Stimulated activated CD4-positive, alpha-beta T cell treated with anti-CD3 and anti-CD28 coated beads, Interleukin-1b, Interleukin-23, amount 100 ng/mL, for 48 hours (primary cell): Measurements from ENCODE around the gene TTC39C.

Source experiments
- DNase-seq: peaks from one replicate; pipeline ENCODE4 v3.0.0-alpha.2; 2020

TTC39C gene

DNA sequence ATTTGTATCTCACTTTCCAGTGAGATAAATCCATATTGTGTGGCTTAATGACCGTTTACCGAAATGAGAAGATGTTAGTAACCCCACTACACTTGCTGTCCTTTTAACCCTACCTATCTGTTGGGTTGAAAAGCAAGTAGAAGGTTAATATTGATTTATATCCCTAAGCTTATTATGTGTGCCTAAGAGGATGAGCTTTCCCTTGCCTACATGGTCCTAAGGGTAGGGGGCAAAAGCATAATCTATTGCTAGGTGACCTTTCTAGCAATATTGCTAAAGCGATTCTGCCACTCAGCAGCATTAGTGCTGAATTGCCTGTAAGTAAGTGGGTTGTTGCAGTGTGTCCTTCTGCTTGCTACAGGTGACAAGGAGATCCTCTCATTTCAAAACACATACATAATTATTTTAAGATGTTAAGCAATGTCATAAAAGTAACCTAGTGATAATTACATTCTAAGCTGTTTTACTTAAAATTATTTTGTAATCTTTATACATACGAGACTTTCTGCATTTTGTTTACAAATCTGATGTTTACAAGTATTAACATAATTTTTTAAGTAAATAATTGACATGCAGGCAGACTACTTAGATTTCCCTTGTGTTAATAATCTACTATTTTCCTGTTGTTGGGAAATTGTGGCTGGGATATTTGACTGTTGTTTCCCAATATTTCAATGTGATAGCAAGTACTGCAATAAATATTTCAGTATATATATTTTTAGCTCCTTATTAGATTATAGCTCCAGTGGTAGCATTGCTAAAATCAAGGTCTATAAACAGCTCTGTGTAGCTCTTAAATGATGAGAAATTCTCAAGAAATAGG, 75.2 kb downstream of the TTC39C start:
- DNase-seq: no peak

DNA sequence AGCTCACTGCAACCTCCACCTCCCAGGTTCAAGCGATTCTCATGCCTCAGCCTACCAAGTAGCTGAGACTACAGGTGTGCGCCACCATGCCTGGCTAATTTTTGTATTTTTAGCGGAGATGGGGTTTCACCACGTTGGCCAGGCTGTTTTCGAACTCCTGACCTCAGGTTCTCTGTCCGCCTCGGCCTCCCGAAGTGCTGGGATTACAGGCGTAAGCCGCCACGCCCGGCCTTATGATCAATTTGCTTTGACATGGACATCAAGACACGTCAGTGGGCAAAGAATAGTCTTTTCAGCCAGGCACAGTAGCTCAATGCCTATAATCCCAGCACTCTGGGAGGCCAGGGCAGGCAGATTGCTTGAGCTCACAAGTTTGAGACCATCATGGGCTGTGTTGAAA, 76.3 kb downstream of the TTC39C start:
- no peak for DNase-seq

DNA sequence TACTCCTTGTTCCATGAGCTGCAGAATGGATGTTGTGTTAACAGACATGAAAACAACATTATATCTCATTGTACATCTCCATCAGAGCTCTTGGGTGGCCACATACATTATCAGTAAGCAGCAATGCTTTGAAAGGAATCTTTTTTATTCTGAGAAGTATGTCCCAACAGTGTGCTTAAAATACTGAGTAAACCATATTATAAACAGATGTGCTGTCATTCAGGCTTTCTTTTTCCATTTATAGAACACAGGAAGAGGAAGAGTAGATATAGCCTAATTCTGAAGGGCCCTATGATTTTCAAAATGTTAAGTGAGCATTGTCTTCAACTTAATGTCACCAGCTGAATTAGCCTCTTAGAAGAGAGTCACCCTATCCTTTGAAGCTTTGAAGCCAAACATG, 80.0 kb downstream of the TTC39C start:
- no peak for DNase-seq

DNA sequence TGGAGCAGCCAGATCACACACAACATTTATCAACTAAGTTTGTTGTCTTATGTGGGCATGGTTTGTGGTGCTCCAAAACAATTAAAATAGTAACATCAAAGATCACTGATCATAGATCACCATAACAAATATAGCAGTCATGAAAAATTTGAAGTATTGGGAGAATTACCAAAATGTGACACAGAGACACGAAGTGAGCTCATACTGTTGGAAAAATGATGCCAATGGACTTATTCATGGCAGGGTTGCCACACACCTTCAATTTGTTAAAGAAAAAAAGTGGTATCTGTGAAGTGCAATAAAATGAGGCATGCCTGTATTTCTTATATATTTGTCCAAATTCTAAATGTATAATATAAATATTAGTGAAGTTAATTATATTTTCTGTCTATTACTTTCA, 81.4 kb downstream of the TTC39C start:
- no peak for DNase-seq

DNA sequence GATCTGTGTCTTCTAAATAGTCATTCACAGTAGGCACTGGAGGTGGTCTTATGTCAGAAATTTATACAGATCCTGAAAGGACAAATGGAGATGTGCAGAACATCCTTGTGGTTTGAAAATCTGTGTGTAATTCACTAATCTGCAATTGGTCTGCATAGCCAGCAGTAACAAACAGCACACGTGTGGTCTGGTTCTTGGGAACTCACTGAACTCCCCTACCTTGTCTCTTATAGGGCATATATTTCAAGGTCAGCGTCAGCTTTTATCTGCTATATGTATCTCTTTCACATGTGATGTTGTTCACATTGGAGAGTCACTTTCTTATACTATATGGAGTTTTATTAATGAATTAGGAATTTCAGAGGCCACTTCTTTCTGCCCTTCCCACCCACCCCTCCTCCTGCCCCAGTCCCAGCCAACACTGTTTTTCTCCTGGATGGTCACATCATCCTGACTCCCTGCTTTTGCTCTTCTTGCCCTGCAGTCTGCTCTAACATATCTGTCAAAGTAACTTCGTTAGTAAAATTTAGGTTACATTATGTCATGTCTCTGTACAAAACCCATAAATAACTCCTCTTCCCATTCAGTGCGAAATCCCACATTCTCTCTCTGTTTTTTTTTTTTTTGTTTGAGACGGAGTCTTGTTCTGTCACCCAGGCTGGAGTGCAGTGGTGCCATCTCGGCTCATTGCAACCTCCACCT, 88.9 kb downstream of the TTC39C start:
- DNase-seq: no peak

DNA sequence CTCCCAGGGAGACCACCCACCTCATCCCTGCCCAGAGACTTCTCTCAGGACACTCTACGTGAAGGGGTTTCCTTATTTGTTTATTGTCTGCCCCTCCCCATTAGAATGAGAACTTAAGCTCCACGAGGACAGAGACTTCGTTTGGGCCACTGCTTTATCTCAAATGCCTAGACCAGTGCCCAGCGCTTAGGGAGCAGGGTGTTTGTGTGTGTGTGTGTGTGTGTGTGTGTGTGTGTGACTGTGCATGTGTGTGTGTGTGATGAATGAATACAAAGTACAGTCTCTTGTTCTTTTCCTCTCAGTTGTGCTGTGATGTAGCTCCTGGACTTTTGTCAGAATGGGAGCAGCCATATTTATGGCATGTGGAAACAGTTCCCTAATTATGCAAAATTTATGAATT, 89.9 kb downstream of the TTC39C start:
- DNase-seq: no peak

DNA sequence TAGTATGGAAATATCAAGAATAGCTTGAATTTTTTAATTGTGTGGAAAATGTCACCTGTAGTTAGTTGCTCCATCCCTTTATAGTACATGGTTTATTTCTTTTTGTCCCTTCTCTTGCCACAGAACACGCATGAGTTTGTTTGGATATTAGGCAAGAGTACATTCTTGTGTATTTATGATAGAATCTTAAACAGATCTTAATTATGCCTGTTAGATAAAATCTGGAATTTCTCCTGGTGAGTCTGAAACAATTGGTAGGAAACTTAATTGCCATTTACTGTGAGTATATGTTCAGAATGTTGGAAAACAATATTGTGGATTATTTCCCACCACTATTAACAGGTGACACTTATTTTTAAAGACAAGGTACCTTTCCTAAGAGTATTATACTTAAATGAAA, 94.1 kb downstream of the TTC39C start:
- no peak for DNase-seq

DNA sequence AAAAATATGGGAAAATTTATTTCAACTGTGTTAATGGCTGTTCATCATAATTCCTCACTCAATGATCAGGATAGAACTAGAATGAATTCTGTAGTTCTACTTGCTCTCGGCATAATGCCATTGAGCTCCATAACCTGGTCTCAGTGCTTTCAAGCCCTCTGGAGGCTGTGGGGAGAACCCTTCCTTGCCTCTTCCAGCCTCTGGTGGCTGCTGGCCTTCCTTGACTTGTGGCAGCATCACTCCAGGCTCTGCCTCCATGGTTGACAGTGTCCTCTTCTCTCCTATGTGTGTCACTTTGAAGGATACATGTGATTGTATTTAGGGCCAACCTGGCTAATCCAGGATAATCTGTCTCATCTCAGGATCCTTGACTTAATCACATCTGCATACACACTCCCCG, 97.4 kb downstream of the TTC39C start:
- no peak for DNase-seq

DNA sequence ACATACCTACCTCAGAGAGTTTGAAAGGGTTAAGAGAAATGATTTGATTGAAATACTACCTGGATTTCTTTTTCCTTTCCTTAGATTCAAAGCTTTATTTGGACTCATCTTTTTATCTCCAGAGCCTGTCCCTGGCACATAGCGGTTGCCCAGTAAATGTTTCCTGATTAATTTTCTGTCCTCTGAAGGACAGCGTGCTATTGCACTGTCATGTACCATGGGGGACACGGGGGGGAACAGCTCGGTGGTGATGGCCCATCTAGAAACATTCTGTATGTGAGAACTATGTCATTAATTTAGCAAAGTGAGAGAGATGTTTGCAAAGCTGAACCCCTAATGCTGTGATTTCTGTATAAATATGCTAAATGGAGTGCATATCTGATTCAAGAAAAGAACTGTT, 97.9 kb downstream of the TTC39C start:
- DNase-seq: no peak

DNA sequence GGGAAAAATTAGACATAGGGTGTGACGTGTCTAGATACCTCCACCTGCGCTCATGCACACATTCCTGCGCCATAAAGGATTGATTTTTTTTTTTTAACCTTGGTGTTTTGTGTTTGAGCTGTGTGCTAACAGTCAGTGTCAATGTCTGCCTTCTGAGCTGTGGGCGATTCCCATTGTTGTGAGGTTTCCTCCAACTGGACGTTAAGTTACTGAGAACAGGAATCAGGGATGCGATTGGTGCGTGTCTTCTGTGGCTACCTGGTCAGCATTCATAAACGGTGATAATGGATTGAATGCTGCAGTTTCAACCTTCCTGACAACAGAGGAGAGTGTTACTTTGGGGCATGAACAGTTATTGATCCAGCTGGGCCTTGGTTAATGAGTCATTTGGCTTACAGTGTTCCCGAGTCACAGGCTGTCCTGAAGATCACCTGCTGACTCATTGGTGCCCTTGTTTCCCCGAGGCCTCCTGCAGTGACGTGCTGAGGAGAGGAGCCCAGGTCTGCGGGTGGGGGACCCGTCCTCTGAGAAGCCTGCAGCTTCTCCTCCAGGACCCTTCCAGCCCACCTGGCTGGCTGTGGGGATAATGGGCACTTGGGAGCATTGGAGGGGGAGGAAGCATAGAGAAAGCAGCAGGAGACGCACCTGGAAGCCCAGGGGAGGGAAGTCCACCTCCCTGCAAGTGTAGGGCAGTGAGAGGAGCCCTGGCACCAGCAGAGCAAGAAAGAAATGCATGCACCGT, 98.5 kb downstream of the TTC39C start:
- DNase-seq: peak; percentile 12

DNA sequence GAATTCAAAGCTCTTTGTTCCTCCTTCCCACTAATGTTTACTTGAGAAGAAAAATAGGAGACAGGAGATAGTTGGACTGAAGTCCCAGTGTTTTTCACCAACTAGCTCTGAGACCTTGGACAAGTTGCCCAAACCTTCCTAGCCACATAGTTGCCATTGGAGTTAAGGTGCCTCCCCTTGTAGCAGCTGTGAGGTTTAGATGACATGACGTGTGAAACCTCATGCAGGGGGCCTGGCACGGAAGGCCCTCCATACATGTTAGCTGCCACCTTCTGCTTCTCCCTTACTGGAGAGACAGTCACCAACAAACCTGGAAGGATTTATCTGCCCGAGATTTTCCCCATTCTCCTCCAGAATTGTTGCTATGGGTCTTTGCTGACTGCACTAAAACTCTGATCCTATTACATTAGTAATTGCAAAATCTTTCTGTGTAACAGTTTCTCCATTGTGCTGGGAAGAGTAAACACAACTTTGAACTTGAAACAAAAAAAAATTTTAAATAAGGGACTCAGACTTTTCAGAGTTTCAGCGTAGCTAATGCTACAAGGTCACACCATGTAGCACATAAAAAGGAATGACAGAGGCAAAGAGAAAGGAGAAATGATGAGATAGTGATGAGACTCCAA, 100.5 kb downstream of the TTC39C start:
- no peak for DNase-seq

DNA sequence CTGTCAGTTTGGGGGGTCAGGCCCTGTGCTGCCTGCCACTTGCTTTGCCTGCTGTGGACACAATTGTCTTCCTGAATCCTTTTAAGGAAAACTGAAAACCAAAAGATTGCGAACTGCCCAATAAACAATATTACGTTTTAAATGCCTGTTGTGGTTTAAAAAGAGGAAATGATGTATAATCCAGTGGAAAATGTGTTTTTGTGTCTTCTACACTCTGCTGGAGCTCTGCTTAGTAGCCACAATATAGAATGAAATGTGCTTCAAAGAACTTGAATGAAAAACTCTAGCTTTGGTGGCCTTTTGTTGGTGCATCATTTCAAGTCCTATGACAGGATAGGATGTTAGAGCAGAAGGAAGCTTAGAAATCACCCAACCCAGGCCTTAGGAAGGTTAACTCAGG, 101.1 kb downstream of the TTC39C start:
- no peak for DNase-seq

DNA sequence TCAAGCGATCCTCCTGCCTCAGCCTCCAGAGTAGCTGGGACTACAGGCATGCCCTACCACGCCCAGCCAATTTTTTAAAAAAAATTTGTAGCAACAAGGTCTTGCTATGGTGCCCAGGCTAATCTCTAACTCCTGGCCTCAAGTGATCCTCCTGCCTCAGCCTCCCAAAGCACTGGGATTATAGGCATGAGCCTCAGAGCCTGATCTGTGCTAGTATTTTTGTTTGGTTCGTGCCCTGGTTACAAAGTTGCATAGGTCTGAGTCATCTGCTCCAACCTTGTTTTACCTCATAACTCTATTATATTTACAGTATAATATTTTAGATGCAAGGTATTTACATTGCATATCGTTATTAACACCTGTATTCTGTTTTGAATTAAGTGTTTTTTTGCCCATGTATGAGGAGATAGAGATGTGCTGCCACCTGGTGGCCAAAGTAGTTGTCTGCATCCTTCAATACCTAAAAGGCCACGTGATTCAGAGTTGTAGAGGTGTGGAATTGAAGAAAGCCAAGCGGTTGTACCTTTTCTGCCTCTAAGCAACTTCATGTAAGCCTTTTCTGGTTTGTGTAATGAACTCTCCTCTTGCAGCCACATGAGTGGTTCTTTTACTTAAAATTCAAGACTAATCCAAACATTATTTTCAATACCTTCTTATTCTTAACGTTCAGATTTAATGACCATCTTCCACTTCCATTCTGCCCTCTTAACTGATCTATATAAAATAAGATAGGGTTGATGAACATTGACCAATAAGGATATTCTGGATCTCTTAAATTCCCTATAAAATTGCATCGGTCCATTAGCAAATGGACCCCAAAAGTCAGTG, 104.4 kb downstream of the TTC39C start:
- DNase-seq: peak; percentile 75

DNA sequence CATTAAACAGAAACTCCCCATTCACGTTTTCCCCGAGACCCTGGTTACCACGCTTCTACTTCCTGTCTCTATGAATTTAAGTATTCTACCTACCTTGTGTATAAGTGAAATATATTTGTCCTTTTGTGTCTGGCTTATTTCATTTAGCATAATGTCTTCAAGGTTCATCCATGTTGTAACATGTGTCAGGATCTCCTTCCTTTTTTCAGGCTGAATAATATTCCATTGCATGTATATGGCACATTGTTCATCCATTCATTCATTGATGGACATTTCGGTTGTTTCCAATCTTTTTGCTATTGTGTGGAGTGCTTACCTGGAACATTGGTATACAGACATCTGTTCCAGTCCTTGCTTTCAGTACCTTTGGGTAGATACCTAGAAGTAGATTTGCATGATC, 106.1 kb downstream of the TTC39C start:
- DNase-seq: no peak

DNA sequence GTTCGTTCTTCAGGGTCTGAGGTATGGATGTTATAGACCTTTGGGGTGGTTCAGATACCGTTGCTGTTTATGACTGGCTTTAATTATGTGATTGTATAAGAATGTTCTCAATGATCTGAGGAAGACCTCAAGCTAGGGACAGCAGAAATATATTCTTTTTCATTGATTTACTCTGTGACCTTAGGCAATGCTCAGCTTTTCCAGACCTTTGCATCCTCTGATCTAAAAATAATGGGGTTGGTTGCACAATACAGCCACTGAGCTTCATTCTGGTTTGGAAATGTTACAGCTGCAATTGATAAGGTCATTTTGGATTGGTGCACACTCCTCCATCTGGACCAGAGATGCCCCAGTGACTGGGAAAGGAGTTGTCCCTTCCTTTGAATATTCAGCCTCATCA, 107.1 kb downstream of the TTC39C start:
- DNase-seq: no peak

DNA sequence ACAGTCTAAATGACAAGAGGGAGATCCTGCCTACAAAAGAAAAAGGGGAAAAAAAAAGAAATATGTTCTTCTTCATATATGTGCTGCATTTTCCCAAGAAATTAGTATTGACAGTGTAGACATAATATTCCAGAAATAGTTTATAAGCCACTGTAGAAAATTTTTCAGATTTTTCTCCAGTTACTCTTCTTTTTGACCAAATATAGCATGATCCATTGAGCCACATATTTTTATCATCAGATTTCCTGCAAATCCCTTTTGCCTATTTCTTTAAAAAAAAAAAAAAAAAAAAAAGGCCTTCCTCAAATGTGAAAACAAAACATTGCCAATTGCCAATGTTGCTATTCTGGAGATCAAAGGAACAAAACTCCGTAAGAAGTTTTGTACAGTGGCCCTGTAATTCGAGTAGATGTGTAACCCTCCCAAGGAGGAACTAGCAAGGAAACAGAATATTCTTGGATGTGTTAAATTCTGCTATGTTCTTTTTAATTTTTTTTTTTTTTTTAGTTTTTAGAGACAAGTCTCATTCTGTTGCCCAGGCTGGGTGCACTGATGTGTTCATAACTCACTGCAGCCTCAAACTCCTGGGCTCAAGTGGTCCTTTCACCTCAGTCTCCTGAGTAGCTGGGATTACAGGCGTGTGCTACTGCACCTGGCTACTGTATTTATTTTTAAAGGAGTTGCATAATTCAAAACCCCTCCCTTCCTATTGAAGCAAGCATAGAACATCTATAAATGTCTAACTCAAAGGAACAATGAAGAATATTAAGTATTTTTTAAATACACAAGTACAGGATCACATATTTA, 111.8 kb downstream of the TTC39C start:
- no peak for DNase-seq

DNA sequence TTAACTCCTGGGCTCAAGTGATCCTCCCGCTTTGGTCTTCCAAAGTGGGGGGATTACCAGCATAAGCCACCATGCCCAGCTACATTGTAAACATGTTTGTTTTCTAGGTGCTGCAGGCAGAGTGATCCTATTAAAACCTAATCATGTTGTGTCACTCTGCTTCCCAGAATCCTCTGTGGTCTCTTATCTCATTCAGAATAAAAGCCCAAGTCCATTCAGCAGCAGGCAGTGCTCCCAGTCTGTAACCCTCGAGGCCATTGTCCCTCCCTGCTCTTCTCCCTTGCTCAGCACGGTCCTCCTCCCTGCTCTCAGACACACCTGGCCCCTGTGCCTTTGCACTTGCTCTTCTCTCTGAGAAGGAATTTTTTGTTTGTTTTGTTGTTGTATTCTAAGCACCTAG, 113.2 kb downstream of the TTC39C start:
- DNase-seq: no peak

DNA sequence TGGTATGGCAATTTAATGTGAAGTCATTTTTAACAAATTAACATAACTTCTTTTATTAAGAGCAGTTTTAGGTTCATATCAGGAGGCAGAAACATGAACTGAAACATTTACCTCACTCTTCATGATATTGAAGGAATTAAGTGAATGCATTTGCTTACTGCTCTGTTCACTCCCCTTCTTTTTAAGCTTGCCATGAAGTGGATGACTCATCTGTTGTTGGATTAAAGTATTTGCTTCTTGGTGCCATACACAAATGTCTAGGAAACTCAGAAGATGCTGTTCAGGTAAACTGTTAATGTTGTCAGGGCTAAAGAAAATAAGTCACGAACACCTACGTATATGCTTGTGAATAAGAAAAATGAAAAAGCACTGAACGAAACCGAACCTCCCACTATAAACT, 114.1 kb downstream of the TTC39C start:
- no peak for DNase-seq

DNA sequence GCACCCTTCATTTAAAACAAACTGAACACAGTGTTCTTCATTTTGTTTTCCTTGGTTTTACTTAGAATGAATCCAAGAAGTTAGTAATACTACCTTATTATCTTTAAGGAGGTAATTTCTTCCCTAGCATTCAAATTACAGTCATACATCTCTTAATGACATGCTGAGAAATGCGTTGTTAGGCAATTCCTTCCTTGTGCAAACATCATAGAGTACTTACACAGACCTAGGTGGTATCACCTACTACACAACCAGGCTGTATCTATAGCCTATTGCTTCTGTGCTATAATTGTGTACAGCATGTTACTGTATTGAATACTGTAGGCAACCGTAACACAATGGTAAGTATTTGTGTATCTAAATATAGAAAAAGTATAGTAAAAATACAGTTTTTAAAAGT, 115.9 kb downstream of the TTC39C start:
- no peak for DNase-seq

DNA sequence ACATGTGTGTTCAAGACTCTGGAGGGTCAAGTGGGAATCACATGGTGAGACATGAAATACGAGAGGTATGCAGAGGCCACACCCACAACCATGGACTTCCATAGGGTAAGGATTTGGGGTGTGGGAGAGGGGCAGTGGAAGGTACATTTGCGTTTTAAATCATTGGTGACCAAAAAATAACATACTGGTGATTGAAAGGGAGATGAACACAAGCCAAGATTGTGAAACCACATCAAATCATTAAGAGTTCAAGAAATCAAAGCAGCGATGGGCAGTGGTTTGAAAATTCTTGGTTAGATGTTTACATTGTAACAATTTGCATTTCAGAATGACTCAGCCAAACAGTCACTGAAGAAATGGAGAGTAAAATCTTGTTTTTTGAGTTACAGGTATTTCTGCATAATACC, 122.4 kb downstream of the TTC39C start:
- no peak for DNase-seq

DNA sequence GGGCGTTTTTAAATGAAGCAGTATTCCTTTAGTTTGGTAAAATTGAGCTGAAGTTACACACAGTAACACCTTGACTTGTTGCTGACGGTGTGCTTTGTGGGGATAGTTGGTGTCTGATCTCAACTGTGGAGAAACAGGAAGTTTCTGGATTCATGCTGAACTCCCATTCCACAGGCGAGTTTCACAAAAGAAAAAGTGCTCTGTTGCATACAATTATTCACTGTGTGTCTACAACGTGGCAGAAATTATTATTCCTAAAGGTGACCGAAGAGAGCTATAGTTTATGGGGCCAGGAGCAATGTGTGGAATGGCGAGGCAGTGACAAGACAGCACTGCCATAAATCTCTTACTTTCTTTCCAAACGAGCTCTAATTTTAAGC, 123.8 kb downstream of the TTC39C start:
- no peak for DNase-seq
